Measurements from ENCODE around the gene DENND4A. TPM values are rescaled to one million over a fixed set of nuclear protein-coding genes. Genes with fewer than 3 reads are reported as not detected.

The DENND4A gene
- total RNA-seq = 20.0 and 21.1 TPM in 2 replicates

DNA sequence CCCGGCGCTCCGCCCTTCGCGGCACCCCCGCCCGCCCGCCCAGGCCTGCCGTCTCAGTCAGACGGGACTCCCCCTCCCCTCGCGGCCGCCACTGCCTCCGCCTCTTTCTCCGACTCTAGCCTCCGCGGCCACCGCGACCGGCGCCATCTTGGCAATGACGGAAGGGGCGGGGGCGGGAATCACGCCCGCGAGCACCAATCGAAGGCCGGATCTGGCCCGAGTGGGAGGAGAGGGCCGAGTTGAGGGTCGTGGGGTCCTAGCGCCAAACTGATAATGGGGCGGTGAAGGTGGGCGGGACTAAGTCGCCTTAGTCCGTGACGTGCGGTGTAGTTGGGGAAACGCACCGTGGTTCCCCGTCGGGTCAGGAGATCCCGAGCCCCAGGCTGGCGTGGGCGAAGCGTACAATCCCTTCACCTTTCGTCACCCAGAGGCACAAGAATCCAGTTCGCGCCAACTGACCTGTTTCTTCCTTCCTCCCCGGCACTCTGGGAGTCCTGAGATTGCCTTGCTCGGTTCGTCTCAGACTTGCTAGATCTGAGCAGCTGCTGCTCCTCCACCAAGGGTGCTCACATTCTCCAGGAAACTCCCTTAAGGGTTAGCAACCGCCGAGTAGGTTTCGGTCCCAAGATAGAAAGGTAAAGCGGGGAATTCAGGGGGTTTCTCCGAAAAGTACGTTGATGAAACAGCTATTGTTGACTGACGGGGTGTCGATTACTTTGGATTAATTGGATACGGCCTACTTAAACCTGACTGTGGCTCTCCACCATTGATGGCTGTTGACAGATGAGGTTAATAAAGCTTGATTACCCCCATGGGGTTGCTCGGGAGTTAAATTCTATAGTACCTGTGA lies at the start of gene DENND4A:
Gene DENND4A (minus strand): TSS at position 156 of the 850 bp plus-strand sequence. CDS start 35,843 bp downstream, outside the sequence.

DNA sequence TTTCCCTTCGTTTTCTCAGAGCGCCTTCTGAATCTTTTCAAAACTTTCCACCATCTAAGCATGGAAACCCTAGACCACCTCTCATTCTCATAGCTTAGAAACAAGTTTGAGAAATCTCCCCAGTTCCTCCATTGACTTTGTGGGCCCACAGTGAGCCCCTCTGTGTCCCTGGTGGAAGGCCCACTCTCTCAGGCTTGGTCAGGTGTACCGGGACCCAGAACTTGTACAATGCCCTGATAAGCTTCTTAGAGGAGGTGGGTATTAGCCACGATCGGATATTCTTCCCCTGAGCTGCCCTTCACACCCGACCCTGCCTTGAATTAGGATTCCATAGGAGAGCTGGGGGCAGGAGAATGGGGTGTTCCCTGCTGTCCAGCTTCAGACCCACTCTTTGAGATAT lies 170.5 kb downstream of the DENND4A start, which contains the start of gene SLC24A1:
Gene SLC24A1 (plus strand): TSS at position 301 of the 400 bp plus-strand sequence. CDS start 2,143 bp downstream, outside the sequence.

DNA sequence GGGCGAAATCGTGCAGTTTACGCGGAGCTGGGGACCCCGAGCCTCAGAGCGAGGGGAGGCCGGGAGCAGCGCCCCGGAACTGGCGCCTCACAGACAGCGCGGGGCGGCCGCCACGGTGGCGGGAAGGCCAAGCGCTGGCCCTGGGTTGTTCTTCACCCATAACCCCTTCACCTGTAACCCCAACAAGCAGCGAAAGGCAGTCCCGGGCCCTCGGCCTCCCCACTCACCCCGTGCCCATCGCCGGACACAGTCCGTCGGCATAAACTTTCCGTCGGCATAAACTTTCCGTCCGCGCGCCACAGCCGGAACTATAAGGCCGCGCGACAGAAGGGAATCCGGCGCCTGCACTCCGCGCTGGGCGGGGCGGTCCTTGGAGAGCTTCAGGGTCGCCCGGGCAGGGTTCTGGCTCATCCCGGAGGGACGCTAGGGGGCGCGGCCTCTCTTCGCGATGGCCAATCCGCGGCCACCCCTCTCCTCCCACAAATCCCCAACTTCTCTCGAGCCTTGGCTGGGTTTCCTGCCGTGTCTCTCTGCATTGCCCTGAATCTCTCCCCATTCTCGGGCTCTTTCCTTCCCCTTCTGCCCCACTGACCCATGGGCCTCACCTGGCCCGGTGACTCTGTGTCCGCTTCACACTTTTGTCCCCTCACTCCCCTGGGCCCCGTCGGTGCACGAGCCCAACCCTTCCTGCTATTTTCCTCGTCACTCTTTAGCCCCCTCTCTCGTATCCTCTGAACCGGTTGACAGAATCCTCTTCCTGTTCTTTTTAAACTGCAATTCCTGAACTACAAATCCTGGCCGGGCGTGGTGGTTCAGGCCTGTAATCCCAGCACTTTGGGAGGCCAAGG lies 181.0 kb downstream of the DENND4A start, which contains the start of gene INTS14:
Gene INTS14 (minus strand): TSS at position 261 of the 848 bp plus-strand sequence. CDS start 3,751 bp downstream, outside the sequence.

Other genes starting within 250 kb of the DENND4A start
- gene INTS14, start 181.2 kb downstream of the DENND4A start, total RNA-seq = 35.0 and 38.6 TPM in 2 replicates
- 3.7 TPM in 2 replicates for gene SLC24A1, start 170.4 kb downstream of the DENND4A start, total RNA-seq
- gene RAB11A, start 77.2 kb upstream of the DENND4A start, total RNA-seq = 181 and 251 TPM in 2 replicates

Data from uterine smooth muscle cell (primary cell).